Ovary (tissue), 3 donors: Measurements from ENCODE around the gene ENTHD1.

Experiments used
- CTCF ChIP-seq, 3 donors: fragments of 450-650 bp in 2 of 3; fragments of 200-600 bp in 1 of 3; IDR thresholded peaks; one replicate each; pipeline versions ENCODE4 v1.5.1 to v1.8.0; 2016 to 2022; ENCODE audit warnings: antibody characterized with exemption in 3 of 3, mild to moderate bottlenecking in 1 of 3
- POLR2A ChIP-seq: fragments of 450-650 bp; IDR thresholded peaks from one replicate; pipeline ENCODE4 v1.6.1; 2017; ENCODE audit warnings: antibody characterized with exemption, mild to moderate bottlenecking, moderate library complexity
- donor health status: DM: no; HTN: no; CAD: no.

- TF ChIP-seq POLR2A (no peak), CTCF (IDR thresholded peaks at IDR 0.05) (no peak)
These were observed 162.1 kb downstream of the ENTHD1 start for GRCh38 chr22:39731481-39731880.
